Smooth muscle cell (in vitro differentiated cells): ENCODE measurements around the gene BCAP31. TPM values are rescaled to one million over a fixed set of nuclear protein-coding genes. Genes with fewer than 3 reads are reported as not detected.
A peak's percentile ranks its signal among the peaks of the same experiment; 100 is the strongest.

Source experiments
- DNase-seq: peaks from one replicate; lab custom pipeline; 2025; ENCODE audit not compliant: unreplicated experiment; lab: John Stamatoyannopoulos, UW
- H2AFZ ChIP-seq: fragments of 200-600 bp; sonication (generic); 2 replicates; pipeline ENCODE4 v1.6.0; 2016; ENCODE audit warnings: antibody characterized with exemption, low read depth, mild to moderate bottlenecking
- H3F3A ChIP-seq: fragments of 200-600 bp; sonication (generic); 2 replicates; pipeline ENCODE4 v1.6.0; 2017; ENCODE audit warnings: antibody characterized with exemption, low read depth
- H3K27ac ChIP-seq: fragments of 200-600 bp; sonication (generic); 2 replicates; pipeline ENCODE4 v1.5.1; 2016; ENCODE audit warnings: low read depth, mild to moderate bottlenecking
- H3K27me3 ChIP-seq: fragments of 200-600 bp; sonication (generic); 2 replicates; pipeline ENCODE4 v1.6.1; 2016; ENCODE audit warnings: low read depth, mild to moderate bottlenecking
- H3K36me3 ChIP-seq: fragments of 200-600 bp; sonication (generic); 2 replicates; pipeline ENCODE4 v1.5.1; 2016; ENCODE audit warnings: low read depth
- H3K4me1 ChIP-seq: fragments of 200-600 bp; sonication (generic); 2 replicates; pipeline ENCODE4 v1.5.1; 2016; ENCODE audit warnings: low read depth
- H3K4me2 ChIP-seq: fragments of 200-600 bp; sonication (generic); 2 replicates; pipeline ENCODE4 v1.6.0; 2016; ENCODE audit warnings: mild to moderate bottlenecking
- H3K4me3 ChIP-seq: fragments of 200-600 bp; sonication (generic); 2 replicates; pipeline ENCODE4 v1.5.1; 2016; ENCODE audit warnings: mild to moderate bottlenecking
- H3K79me2 ChIP-seq: fragments of 200-600 bp; sonication (generic); 2 replicates; pipeline ENCODE4 v1.6.0; 2016; ENCODE audit warnings: low read depth, mild to moderate bottlenecking
- H3K9ac ChIP-seq: fragments of 200-600 bp; sonication (generic); 2 replicates; pipeline ENCODE4 v1.6.0; 2016; ENCODE audit warnings: low read depth
- H3K9me3 ChIP-seq: fragments of 200-600 bp; sonication (generic); replicated peaks from 2 replicates; pipeline ENCODE4 v1.5.1; 2016; ENCODE audit warnings: low read depth
- H4K20me1 ChIP-seq: fragments of 200-600 bp; sonication (generic); 2 replicates; pipeline ENCODE4 v1.6.0; 2016; ENCODE audit warnings: low read depth
- WGBS: methylation state at CpG from one replicate; pipeline ENCODE4 v1.1.7; 2016; ENCODE audit warnings: low lambda C conversion rate; 5-methylcytosine and 5-hydroxymethylcytosine counted together
- polyA plus RNA-seq: library from polyadenylated mRNA; unstranded; fragments of >200 nt; fragmentation: Nextera tagmentation; extraction: Ambion mirVana; gene quantifications from 2 replicates; pipeline ENCODE4 v1.2.1, GENCODE V29; 2016
- total RNA-seq: library from RNA; depleted of rRNA; stranded (reverse); fragments of >200 nt; gene quantifications from 2 replicates; pipeline ENCODE4 v1.2.3, GENCODE V29; 2014
- TF ChIP-seq, protein P1 (sequence below): fragments of 200-600 bp; sonication (generic); IDR thresholded peaks from 2 replicates; pipeline ENCODE4 v1.5.1; 2017; ENCODE audit warnings: borderline replicate concordance, mild to moderate bottlenecking, antibody characterized with exemption; ENCODE audit not compliant: insufficient read depth, poor library complexity, severe bottlenecking

Gene BCAP31
- total and polyA plus RNA-seq, 2 experiments from 2014 or later = 139 to 207 TPM

DNA sequence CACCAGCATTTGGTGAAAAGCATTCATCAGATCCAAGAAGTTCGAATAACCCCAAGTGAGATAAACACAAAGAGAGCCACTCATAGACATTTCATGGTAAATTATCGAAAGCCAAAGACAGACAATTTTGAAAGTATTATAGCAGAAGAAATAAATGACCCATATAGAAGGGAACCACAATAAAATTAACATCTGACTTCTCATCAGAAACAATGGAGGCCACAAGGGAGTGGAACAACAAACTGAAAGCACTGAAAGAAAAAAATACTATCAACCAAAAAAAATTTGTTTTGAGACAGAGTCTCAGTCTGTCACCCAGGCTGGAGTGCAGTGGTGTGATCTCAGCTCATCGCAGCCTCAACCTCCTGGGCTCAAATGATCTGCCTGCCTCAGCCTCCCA is 64.9 kb downstream of the BCAP31 start:
- WGBS = 89% methylated on average over 3 of the region's 3 CpGs
- H3K4me2 ChIP-seq = no peak overlapping the region
- no peak for DNase-seq

DNA sequence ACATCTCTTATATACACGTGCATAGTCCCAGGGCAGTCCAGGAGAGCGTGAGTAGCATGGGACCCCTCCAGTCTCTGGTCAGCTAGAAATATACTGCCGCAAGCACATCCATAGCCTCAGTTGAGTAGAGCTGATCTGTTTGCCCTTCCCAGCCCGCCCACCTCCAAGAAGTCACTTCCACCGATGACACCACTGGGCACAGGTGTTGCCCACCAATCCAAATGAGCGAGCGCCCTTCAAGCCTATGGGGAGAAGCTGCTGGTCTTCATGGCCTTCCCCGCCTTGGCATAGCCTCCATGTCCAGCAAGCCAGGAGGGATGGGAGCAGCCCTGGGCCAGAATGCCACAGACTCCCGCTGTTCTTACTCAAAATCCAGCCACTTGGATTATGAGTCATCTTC is 67.0 kb downstream of the BCAP31 start:
- DNase-seq = no peak
- Histone ChIP-seq H3K27me3 (peaks cover 13% of the 10 kb centered on the region), H3K4me3 (no peak overlapping the region), H3K36me3 (no peaks in the 10 kb centered on the region), H3F3A (no peaks in the 10 kb centered on the region), H3K9me3 (no peaks in the 10 kb centered on the region), H3K79me2 (no peaks in the 10 kb centered on the region), H3K4me2 (no peak overlapping the region), H3K27ac (no peak overlapping the region), H2AFZ (no peak overlapping the region), H3K4me1 (no peaks in the 10 kb centered on the region), H3K9ac (no peak overlapping the region), H4K20me1 (no peaks in the 10 kb centered on the region)
- TF ChIP-seq, protein P1, sequence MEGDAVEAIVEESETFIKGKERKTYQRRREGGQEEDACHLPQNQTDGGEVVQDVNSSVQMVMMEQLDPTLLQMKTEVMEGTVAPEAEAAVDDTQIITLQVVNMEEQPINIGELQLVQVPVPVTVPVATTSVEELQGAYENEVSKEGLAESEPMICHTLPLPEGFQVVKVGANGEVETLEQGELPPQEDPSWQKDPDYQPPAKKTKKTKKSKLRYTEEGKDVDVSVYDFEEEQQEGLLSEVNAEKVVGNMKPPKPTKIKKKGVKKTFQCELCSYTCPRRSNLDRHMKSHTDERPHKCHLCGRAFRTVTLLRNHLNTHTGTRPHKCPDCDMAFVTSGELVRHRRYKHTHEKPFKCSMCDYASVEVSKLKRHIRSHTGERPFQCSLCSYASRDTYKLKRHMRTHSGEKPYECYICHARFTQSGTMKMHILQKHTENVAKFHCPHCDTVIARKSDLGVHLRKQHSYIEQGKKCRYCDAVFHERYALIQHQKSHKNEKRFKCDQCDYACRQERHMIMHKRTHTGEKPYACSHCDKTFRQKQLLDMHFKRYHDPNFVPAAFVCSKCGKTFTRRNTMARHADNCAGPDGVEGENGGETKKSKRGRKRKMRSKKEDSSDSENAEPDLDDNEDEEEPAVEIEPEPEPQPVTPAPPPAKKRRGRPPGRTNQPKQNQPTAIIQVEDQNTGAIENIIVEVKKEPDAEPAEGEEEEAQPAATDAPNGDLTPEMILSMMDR = no peak
- WGBS = 79% methylated on average over 9 of the region's 9 CpGs

More for the DNA sequence above, 64.9 kb downstream of the BCAP31 start:
- Histone ChIP-seq H3K9me3 (no peaks in the 10 kb centered on the region), H3K27ac (no peak overlapping the region), H2AFZ (no peak overlapping the region), H3K4me3 (no peak overlapping the region), H3F3A (no peaks in the 10 kb centered on the region), H3K9ac (no peak overlapping the region), H3K36me3 (no peaks in the 10 kb centered on the region), H3K79me2 (no peaks in the 10 kb centered on the region), H4K20me1 (no peaks in the 10 kb centered on the region), H3K4me1 (no peaks in the 10 kb centered on the region), H3K27me3 (peaks cover 25% of the 10 kb centered on the region)
- TF ChIP-seq, protein P1 = no peak

DNA sequence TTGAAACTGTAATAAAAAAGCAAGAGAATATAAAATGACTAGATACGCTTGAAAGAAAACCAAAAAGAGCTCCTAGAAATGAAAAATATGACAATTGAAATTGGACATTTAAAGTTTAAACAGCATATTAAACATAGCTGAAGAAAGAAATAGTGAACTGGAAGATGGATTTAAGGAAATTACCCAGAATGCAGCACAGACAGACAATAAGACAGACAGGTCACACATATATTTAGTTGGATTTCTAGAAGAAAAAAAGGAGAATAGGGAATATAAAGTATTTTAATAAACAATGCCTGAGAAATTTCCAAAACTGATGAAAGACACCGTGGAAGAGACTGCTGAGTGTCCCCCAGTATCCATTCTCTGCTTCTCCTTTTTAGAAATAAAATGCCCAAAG is 70.6 kb downstream of the BCAP31 start:
- TF ChIP-seq, protein P1 = no peak
- no peak overlapping the region for H3K9ac ChIP-seq
- DNase-seq = no peak
- H3K79me2 ChIP-seq = no peaks in the 10 kb centered on the region
- H3K4me1 ChIP-seq = no peaks in the 10 kb centered on the region
- no peaks in the 10 kb centered on the region for H3K36me3 ChIP-seq
- H3K27me3 ChIP-seq = no peaks in the 10 kb centered on the region
- WGBS = 83% methylated on average over 2 of the region's 2 CpGs
- H3K4me2 ChIP-seq = no peak overlapping the region
- H3K27ac ChIP-seq = no peak overlapping the region
- H2AFZ ChIP-seq = no peak overlapping the region
- no peaks in the 10 kb centered on the region for H4K20me1 ChIP-seq
- H3K4me3 ChIP-seq = no peak overlapping the region
- H3K9me3 ChIP-seq = no peaks in the 10 kb centered on the region
- H3F3A ChIP-seq = no peaks in the 10 kb centered on the region

DNA sequence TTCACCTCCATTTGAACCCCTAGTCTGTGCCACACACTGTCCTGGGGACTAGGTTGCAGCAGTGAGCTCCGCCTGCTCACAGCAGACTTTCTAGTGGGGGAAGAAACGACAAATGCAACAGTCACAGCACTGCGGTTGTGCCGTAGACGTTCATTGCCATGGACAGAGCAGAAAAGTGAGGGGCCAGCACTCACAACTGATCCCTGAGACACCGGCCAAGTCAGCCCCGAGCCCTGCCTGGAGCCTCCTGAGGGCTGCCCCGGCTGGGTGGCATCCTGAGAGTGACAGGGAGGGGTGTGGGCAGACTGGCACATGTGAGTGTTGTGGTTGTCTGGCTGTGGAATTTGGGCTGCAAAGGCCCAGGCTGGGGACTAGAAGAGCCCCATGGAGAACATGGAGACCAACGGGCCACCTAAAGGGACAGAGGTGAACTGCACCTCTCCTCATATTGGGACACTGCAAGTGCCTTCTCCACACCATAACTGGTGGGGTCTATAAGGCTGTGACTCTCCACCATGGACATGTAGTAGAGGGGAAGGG is 72.6 kb downstream of the BCAP31 start:
- 83% methylated on average over 9 of the region's 9 CpGs for WGBS
- H3F3A ChIP-seq = no peaks in the 10 kb centered on the region

More for the DNA sequence above, 72.6 kb downstream of the BCAP31 start:
- Histone ChIP-seq H3K27me3 (no peaks in the 10 kb centered on the region), H3K36me3 (no peaks in the 10 kb centered on the region), H3K9ac (no peak overlapping the region), H2AFZ (no peak overlapping the region), H3K79me2 (no peaks in the 10 kb centered on the region), H3K9me3 (no peaks in the 10 kb centered on the region), H3K27ac (no peak overlapping the region), H3K4me2 (no peak overlapping the region), H3K4me3 (no peak overlapping the region), H3K4me1 (no peaks in the 10 kb centered on the region), H4K20me1 (no peaks in the 10 kb centered on the region)
- TF ChIP-seq, protein P1 = peak; percentile 26
- DNase-seq = no peak
